Ovary (tissue), 3 donors: Measurements from ENCODE around the gene CRISPLD2.

Experiments used
- CTCF ChIP-seq, 3 donors: fragments of 450-650 bp in 2 of 3; fragments of 200-600 bp in 1 of 3; IDR thresholded peaks; one replicate each; pipeline versions ENCODE4 v1.5.1 to v1.8.0; 2016 to 2022; ENCODE audit warnings: antibody characterized with exemption in 3 of 3, mild to moderate bottlenecking in 1 of 3
- EP300 ChIP-seq: sonication (generic); formaldehyde crosslinking; IDR thresholded peaks from one replicate; pipeline ENCODE4 v1.6.1; 2017; ENCODE audit warnings: antibody characterized with exemption
- POLR2A ChIP-seq: fragments of 450-650 bp; IDR thresholded peaks from one replicate; pipeline ENCODE4 v1.6.1; 2017; ENCODE audit warnings: antibody characterized with exemption, mild to moderate bottlenecking, moderate library complexity
- donor health status: DM: no; HTN: no; CAD: no.

- TF ChIP-seq CTCF (IDR thresholded peaks at IDR 0.05) (no peak), POLR2A (no peak), EP300 (no peak)
These were observed 54.2 kb downstream of the CRISPLD2 start for GRCh38 chr16:84874004-84874435.
